GM21717 (cell line): ENCODE results near the gene CILP2.
A peak's percentile ranks its signal among the peaks of the same experiment; 100 is the strongest.

ENCODE experiments used
- ATAC-seq: cut with Tn5 transposase; IDR thresholded peaks from one replicate; pipeline ENCODE4 v1.9.1; 2021; ENCODE audit warnings: mild to moderate bottlenecking, moderate library complexity; ENCODE audit not compliant: unreplicated experiment

CILP2 gene

GRCh38 chr19:19562665-19563347, 24.7 kb downstream of the CILP2 start:
- ATAC-seq = no peak

GRCh38 chr19:19563348-19563848, 25.3 kb downstream of the CILP2 start:
- ATAC-seq = no peak

- ATAC-seq = no peak
Observed at GRCh38 chr19:19566306-19566705, 28.2 kb downstream of the CILP2 start.

GRCh38 chr19:19567391-19567790, 29.3 kb downstream of the CILP2 start:
- ATAC-seq = no peak

GRCh38 chr19:19568802-19569756, 31.0 kb downstream of the CILP2 start:
- ATAC-seq = no peak

GRCh38 chr19:19570571-19570970, 32.5 kb downstream of the CILP2 start:
- no peak for ATAC-seq

- no peak for ATAC-seq
Observed at GRCh38 chr19:19571071-19571786, 33.2 kb downstream of the CILP2 start.

- no peak for ATAC-seq
Observed at GRCh38 chr19:19575411-19575810, 37.3 kb downstream of the CILP2 start.

- ATAC-seq = no peak
Observed at GRCh38 chr19:19578252-19578651, 40.2 kb downstream of the CILP2 start.

GRCh38 chr19:19579533-19580361, 41.7 kb downstream of the CILP2 start:
- ATAC-seq = no peak

GRCh38 chr19:19580418-19580817, 42.4 kb downstream of the CILP2 start:
- no peak for ATAC-seq

GRCh38 chr19:19581391-19581790, 43.3 kb downstream of the CILP2 start:
- no peak for ATAC-seq

- no peak for ATAC-seq
Observed at GRCh38 chr19:19582471-19582870, 44.4 kb downstream of the CILP2 start.

GRCh38 chr19:19584356-19584755, 46.3 kb downstream of the CILP2 start:
- no peak for ATAC-seq

GRCh38 chr19:19587771-19588170, 49.7 kb downstream of the CILP2 start:
- ATAC-seq = no peak

GRCh38 chr19:19588546-19588945, 50.5 kb downstream of the CILP2 start:
- ATAC-seq = no peak

- ATAC-seq = peak; percentile 41
Observed at GRCh38 chr19:19591133-19591825, 53.2 kb downstream of the CILP2 start.

GRCh38 chr19:19592690-19593089, 54.6 kb downstream of the CILP2 start:
- ATAC-seq = no peak

GRCh38 chr19:19594381-19594780, 56.3 kb downstream of the CILP2 start:
- no peak for ATAC-seq
